AG04449 (cell line): Measurements from ENCODE around the gene DNAJC10.

Experiments
- CTCF ChIA-PET: fragments of 350-600 bp; formaldehyde crosslinking; extraction: SDS; loops from one replicate; lab custom pipeline; 2021; ENCODE audit warnings: antibody characterized with exemption; lab: Yijun Ruan, JAX
- POLR2A ChIA-PET: fragments of 400-600, 350-600 bp; formaldehyde crosslinking; extraction: SDS; loops from one replicate; lab custom pipeline; 2020; ENCODE audit warnings: antibody characterized with exemption, inconsistent platforms; lab: Yijun Ruan, JAX
- DNase-seq: peaks from one replicate; pipeline ENCODE4 v3.0.0-alpha.2; 2010; ENCODE audit warnings: low read depth, low spot score
- H3K4me3 ChIP-seq: 2 replicates; pipeline ENCODE4 v1.5.1; 2011; ENCODE audit warnings: low read depth, mild to moderate bottlenecking, control low read depth, low read length
- CTCF ChIP-seq: IDR thresholded peaks from one replicate; pipeline ENCODE4 v1.5.1; 2011; ENCODE audit warnings: mild to moderate bottlenecking, moderate library complexity, low read length, control low read depth, inconsistent platforms; ENCODE audit not compliant: insufficient read depth; ENCODE audit errors: missing control alignments

Gene DNAJC10

DNA sequence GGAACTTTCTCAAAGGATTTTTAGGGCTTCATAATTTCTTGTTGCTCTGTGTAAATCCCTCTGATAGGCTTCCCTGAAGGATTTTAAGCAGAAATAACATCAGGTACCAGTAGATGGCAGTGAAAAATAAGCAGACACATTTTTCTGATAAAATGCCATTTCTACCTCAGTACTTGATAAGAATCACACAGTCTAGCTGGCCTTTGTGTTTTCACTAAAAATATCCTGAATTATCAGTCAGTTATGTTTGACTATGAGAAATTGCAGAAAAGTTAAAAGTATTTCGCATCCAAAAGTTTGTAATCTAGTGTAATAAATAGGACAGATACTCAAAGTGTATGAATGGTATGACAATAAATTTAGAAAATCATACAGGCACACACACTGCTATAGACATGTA is 68.7 kb downstream of the DNAJC10 start:
- no peak overlapping the region for H3K4me3 ChIP-seq
- peak; percentile 34 for TF ChIP-seq CTCF
- DNase-seq, result no peak
- ChIA-PET POLR2A (no interaction called here), CTCF (interaction anchor here (0.6 to 5.2 kb wide), 28 partner anchors 9 to 576 kb away, joined by 3 to 84 read pairs (median 4); no protein-coding TSS in a partner anchor)

- TF ChIP-seq CTCF, result no peak
- H3K4me3 ChIP-seq, result no peak overlapping the region
- DNase-seq, result no peak
- POLR2A ChIA-PET, result no interaction called here
- CTCF ChIA-PET, result no interaction called here
These were observed 76.4 kb downstream of the DNAJC10 start for GRCh38 chr2:182792441-182792840.

DNA sequence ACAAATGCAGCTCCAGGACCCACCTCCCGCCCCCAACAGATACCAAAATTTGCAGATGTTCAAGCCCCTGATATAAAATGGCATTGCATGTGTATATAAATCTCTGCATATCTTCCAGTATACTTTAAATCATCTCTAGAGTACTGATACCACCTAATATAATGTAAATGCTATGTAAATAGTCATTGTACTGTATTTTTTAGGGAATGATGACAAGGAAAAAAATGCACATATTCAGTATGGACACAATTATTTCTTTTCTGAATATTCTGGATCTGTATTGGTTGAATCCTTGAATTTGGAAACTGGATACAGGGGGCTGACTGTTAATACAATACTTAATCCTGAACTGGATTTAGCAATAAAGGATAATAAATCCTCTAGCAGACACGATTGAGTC is 82.7 kb downstream of the DNAJC10 start:
- POLR2A ChIA-PET, result no interaction called here
- no peak for DNase-seq
- H3K4me3 ChIP-seq, result no peak overlapping the region
- TF ChIP-seq CTCF, result no peak
- CTCF ChIA-PET, result no interaction called here

DNA sequence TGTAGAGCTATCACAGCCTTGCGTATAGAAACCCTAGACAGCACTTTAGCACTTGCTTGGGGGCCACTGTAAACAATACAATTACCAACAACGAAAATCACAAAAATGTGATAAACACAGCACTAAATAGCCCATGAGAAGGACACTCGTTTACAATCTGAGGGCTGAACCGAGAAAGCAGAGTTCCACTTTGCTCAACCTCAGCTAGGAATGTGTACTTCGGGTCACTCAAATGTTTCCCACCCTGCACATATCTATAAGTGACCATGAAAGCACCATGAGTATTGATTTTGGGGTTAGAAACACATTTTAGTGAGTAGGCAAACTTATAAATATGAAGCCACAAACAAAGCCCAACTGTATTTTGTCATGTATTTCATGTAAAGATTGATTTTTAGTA is 88.1 kb downstream of the DNAJC10 start:
- DNase-seq, result no peak
- POLR2A ChIA-PET, result no interaction called here
- no peak overlapping the region for H3K4me3 ChIP-seq
- TF ChIP-seq CTCF, result no peak
- CTCF ChIA-PET, result no interaction called here

- no peak overlapping the region for H3K4me3 ChIP-seq
- CTCF ChIA-PET, result interaction anchor here (1.2 kb wide), 1 partner anchor 11 kb away, joined by 5 read pairs; no protein-coding TSS in a partner anchor
These were observed 91.3 kb downstream of the DNAJC10 start for GRCh38 chr2:182807319-182807718.

GRCh38 chr2:182810087-182810486 is 94.0 kb downstream of the DNAJC10 start:
- POLR2A ChIA-PET, result no interaction called here
- no peak for TF ChIP-seq CTCF
- CTCF ChIA-PET, result no interaction called here
- no peak overlapping the region for H3K4me3 ChIP-seq
- no peak for DNase-seq

More at GRCh38 chr2:182807319-182807718, 91.3 kb downstream of the DNAJC10 start:
- no peak for TF ChIP-seq CTCF
- DNase-seq, result no peak
- POLR2A ChIA-PET, result no interaction called here
